Central memory CD8-positive, alpha-beta T cell (primary cell): Measurements from ENCODE around the gene SRXN1.

Experiments used
- ATAC-seq: fragments of 150-1000 bp; cut with Tn5 transposase; replicated peaks from 2 replicates; pipeline ENCODE4 v1.10.0; 2022; ENCODE audit warnings: mild to moderate bottlenecking, moderate FRiP score, moderate number of reproducible peaks; ENCODE audit not compliant: poor library complexity, severe bottlenecking; ENCODE audit errors: extremely low read depth
- DNase-seq, 2 donors: peaks; one replicate each; pipeline ENCODE4 v3.0.0; 2021; ENCODE audit warnings: low spot score in 2 of 2
- H3K27ac Mint-ChIP-seq: one replicate; pipeline ENCODE4 v1.8.0; 2022; ENCODE audit warnings: low read depth, mild to moderate bottlenecking, moderate library complexity, mixed read lengths
- H3K27me3 Mint-ChIP-seq: one replicate; pipeline ENCODE4 v1.8.0; 2022; ENCODE audit warnings: mixed read lengths
- H3K36me3 Mint-ChIP-seq: one replicate; pipeline ENCODE4 v1.8.0; 2022; ENCODE audit warnings: mild to moderate bottlenecking, moderate library complexity, mixed read lengths; ENCODE audit not compliant: insufficient read depth
- H3K4me1 Mint-ChIP-seq: one replicate; pipeline ENCODE4 v1.8.0; 2022; ENCODE audit warnings: mixed read lengths
- H3K4me3 Mint-ChIP-seq: one replicate; pipeline ENCODE4 v1.8.0; 2022; ENCODE audit warnings: mild to moderate bottlenecking, moderate library complexity, mixed read lengths
- H3K9me3 Mint-ChIP-seq: one replicate; pipeline ENCODE4 v1.8.0; 2022; ENCODE audit warnings: mixed read lengths

SRXN1 gene

DNA sequence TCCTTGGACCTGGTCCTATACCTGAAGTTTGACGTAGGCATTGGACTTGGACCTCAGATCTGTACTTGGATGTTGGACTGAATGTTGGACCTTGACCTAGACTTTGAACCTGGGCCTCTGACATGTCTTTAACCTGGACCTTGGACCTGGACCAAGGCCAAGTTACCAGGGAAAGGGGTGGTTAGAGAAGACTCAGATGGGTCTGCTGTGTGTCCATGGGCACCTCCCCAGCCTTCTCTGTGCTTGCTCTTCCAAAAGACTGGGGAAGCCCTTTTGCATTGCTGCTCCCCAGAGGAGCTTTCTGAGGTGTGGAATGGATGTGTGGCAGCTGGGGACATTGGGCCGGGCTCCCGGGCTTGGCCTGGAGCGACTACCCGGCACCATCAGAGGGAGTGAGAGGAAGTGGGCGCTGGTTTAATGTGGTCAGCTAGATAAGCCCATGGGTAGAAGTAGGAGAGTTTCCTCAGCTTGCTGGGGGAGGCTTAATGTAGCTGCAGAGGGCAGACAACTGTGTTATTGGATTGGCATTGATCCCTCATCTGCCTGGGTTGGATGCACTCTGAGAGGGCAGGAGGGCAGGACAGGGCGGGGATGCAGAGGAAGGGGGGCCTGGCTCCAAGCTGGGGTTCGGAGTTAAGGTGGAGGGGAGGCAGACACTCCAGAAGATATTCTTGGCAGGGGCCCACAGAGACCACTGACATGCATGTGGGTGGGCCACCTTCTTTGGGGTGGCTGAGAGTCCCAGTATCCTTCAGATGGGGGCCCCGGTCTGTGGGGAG, 18.4 kb upstream of the SRXN1 start:
- ATAC-seq, result no peak
- peaks cover 17% of the 10 kb centered on the region for H3K4me1 Mint-ChIP-seq
- no peak overlapping the region for H3K4me3 Mint-ChIP-seq

DNA sequence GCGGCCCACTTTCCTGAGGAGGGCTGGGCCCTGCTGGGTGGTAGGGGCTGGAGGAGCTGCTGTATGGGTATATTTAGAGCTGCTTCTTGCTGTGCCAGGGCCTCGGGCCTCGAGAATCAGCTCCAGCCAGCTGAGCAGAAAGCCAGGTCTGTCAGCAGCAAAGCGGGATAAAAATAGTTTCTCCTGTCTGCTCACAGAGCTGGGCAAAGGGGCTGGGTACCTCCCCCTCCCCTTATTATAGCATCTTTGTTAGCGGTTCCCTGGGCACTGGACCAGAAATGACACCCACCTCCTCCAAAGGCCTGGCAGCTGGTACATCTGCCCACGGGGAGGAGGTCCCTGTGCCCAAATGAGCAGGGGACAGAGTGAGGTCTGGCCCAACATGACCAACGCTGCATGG, 16.6 kb upstream of the SRXN1 start:
- Mint-ChIP-seq H3K36me3 (peaks cover 3% of the 10 kb centered on the region), H3K27ac (no peak overlapping the region), H3K4me1 (peaks cover 10% of the 10 kb centered on the region), H3K4me3 (no peak overlapping the region), H3K27me3 (peaks cover 86% of the 10 kb centered on the region), H3K9me3 (no peaks in the 10 kb centered on the region)
- ATAC-seq, result no peak
- no peak for DNase-seq

More for the DNA sequence above, 18.4 kb upstream of the SRXN1 start:
- Mint-ChIP-seq H3K27me3 (peaks cover 84% of the 10 kb centered on the region), H3K9me3 (no peaks in the 10 kb centered on the region), H3K36me3 (peaks cover 4% of the 10 kb centered on the region), H3K27ac (peak overlapping the region; percentile 30)
- DNase-seq, result no peak

DNA sequence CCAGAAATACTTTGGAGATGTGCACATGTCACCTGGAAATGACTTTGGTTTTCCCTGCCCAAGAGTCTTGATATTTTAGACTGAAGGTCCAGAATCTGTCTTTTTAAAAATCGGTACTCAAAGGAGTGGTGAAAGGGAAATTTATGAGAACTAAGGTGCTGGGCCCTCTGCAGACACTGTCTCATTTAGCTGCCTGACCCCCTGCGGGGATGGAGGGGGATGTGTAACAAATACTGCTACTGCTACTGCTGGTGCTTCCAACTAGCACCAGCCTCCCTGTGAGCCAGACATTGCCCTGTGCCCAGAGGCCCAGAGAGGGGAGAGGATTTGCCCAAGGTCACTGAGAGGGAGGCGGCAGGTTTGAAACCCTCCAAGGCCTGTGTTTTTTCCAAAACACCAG, 15.6 kb upstream of the SRXN1 start:
- no peaks in the 10 kb centered on the region for H3K9me3 Mint-ChIP-seq
- DNase-seq, result no peak
- ATAC-seq, result no peak
- H3K27me3 Mint-ChIP-seq, result peaks cover 82% of the 10 kb centered on the region
- H3K36me3 Mint-ChIP-seq, result no peaks in the 10 kb centered on the region
- H3K4me3 Mint-ChIP-seq, result no peak overlapping the region
- H3K4me1 Mint-ChIP-seq, result peaks cover 10% of the 10 kb centered on the region
- no peak overlapping the region for H3K27ac Mint-ChIP-seq

DNA sequence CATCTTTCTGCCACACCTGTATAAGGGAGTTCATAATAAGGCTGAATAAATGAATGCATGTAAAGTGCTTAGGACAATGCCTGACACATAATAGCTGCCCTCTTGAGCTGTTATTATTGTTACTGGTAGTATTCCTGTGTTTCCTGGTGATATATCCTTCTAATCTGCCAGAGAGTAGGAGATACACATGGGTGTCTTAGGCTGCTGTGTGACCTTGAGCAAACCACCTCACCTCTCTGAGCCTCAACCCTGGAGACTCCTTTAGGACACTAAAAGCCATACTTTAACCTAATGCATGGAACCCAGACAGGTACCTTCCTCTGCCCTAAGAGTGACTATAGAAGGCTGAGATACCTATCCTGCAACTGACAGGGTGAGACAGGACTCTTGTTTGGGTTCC, 15.1 kb upstream of the SRXN1 start:
- Mint-ChIP-seq H3K36me3 (no peaks in the 10 kb centered on the region), H3K27ac (no peak overlapping the region), H3K4me3 (no peak overlapping the region), H3K9me3 (no peaks in the 10 kb centered on the region), H3K4me1 (peaks cover 13% of the 10 kb centered on the region), H3K27me3 (peaks cover 82% of the 10 kb centered on the region)
- DNase-seq (no peak), ATAC-seq (no peak)

DNA sequence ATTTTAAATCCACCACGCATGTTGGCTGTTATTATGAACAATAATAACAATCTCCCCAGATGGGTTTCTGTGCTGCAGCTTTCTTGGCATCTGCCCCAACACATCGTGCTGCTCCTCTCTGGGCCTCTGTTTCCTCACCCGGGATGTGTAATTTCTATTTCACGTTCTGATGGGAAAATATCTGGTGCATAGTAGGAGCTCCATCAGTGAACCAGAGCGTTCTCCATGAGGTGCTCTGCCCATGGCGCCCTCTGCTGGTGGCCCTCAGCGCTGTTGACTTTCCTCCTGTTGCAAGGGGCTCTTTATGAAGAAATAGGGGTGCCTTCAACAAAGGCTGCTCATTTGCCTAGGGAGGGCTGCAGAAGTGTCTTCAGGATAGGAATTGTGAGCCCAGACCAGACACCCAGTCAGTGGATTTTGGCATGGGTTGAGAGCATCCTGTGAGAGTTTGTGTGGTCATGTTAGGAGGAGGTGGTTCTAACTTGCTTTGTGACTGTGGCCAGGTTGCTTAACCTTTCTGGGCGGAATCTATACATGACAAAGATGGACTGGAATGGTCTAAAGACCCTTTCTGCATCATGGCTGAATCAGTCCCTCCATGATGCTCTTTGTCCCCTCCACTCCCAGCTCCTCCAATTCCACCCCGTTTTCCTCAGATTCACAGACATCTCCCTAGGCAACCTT, 14.5 kb upstream of the SRXN1 start:
- no peak overlapping the region for H3K4me3 Mint-ChIP-seq
- peaks cover 3% of the 10 kb centered on the region for H3K36me3 Mint-ChIP-seq
- DNase-seq (peak; percentile 26 to 39), ATAC-seq (no peak)
- H3K27me3 Mint-ChIP-seq, result peaks cover 82% of the 10 kb centered on the region
- H3K27ac Mint-ChIP-seq, result no peak overlapping the region
- H3K4me1 Mint-ChIP-seq, result peaks cover 18% of the 10 kb centered on the region
- H3K9me3 Mint-ChIP-seq, result no peaks in the 10 kb centered on the region

DNA sequence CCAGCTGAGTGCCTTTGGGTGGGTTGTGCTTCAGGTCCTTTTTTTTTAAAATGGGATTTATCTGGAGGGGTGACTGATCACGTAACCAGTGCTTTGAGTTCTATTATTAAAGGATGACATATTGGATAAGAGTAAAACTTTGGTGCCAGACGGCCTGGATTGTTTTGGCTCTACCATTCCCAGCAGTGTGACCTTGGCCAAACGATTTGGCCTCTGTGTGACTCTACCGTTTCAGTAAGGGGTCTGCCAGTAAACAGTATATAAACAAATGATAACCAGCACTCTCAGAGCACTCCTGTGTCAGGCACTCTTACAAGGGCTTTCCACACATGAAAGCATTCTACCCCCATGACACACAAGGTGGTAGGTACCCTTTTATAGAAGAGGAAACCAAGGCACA, 13.9 kb upstream of the SRXN1 start:
- Mint-ChIP-seq H3K27me3 (peaks cover 82% of the 10 kb centered on the region), H3K4me1 (peaks cover 15% of the 10 kb centered on the region), H3K4me3 (no peak overlapping the region), H3K9me3 (no peaks in the 10 kb centered on the region), H3K36me3 (peaks cover 3% of the 10 kb centered on the region), H3K27ac (no peak overlapping the region)
- no peak for ATAC-seq
- no peak for DNase-seq

DNA sequence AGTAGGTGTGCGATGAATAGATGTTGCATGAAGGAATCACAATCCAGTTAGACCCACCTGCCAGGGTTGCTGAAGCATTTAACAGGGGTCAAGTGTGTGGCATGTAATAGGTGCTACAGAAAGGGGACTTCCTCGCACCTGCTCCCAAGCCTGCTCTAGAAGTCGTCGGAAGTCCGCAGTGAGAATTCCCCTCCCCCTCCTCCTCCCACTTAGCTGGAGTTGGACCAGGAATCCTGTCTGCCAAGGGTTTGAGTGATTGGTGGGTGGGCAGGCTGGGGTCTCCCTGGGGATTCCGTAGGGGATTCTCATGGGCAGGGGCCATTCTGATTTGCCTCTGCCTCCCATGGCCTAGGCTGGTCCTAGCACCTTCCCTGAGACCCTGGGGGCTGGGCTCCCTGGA, 12.3 kb upstream of the SRXN1 start:
- Mint-ChIP-seq H3K4me3 (no peak overlapping the region), H3K4me1 (peaks cover 9% of the 10 kb centered on the region), H3K36me3 (peaks cover 3% of the 10 kb centered on the region), H3K9me3 (no peaks in the 10 kb centered on the region), H3K27ac (no peak overlapping the region), H3K27me3 (peaks cover 82% of the 10 kb centered on the region)
- no peak for DNase-seq
- ATAC-seq, result no peak

DNA sequence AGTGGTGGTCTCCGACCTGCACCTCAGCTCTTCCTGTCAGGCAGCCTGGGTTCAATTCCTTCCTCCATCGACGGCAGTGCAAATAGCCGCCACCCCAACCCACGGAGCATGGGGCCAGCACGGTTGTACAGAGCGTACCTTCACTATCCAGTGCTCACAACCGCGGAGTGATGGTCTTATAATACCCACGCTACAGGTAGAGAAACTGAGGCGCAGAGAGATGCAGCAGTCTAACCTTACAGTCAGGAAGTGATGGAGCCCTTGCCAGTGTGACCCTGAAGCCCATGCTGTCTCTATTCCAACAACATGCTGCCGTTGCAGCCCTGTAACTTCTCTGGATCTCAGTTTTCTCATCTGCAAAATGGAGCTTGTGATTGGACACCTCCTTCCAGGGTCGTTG, 11.6 kb upstream of the SRXN1 start:
- Mint-ChIP-seq H3K4me1 (peaks cover 9% of the 10 kb centered on the region), H3K36me3 (peaks cover 3% of the 10 kb centered on the region), H3K27me3 (peaks cover 84% of the 10 kb centered on the region), H3K9me3 (no peaks in the 10 kb centered on the region), H3K27ac (no peak overlapping the region), H3K4me3 (no peak overlapping the region)
- no peak for DNase-seq
- ATAC-seq, result no peak

DNA sequence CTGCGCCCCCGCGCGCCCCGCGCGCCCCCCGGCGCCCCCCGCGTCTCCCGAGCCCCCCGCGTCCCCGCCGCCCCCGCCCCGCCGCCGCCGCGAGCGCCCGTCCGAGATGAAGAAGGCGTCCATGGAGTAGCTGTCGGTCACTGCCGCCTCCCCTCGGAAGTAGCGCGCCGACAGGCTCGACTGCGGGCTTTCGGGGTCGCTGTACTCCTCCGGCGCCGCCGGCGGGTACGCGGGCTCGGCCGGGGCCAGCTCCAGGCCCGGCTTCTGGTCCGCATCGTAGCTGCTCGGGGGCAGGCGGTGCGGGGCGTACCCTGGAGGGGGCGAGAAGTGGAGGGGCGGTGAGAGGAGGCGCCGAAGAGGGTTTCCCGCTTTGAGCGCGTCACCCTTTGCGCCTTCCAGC, 11.2 kb upstream of the SRXN1 start:
- H3K4me3 Mint-ChIP-seq, result no peak overlapping the region
- peaks cover 88% of the 10 kb centered on the region for H3K27me3 Mint-ChIP-seq
- H3K4me1 Mint-ChIP-seq, result peaks cover 9% of the 10 kb centered on the region
- H3K36me3 Mint-ChIP-seq, result peaks cover 3% of the 10 kb centered on the region
- no peak for DNase-seq
- H3K27ac Mint-ChIP-seq, result no peak overlapping the region
- no peak for ATAC-seq
- no peaks in the 10 kb centered on the region for H3K9me3 Mint-ChIP-seq

DNA sequence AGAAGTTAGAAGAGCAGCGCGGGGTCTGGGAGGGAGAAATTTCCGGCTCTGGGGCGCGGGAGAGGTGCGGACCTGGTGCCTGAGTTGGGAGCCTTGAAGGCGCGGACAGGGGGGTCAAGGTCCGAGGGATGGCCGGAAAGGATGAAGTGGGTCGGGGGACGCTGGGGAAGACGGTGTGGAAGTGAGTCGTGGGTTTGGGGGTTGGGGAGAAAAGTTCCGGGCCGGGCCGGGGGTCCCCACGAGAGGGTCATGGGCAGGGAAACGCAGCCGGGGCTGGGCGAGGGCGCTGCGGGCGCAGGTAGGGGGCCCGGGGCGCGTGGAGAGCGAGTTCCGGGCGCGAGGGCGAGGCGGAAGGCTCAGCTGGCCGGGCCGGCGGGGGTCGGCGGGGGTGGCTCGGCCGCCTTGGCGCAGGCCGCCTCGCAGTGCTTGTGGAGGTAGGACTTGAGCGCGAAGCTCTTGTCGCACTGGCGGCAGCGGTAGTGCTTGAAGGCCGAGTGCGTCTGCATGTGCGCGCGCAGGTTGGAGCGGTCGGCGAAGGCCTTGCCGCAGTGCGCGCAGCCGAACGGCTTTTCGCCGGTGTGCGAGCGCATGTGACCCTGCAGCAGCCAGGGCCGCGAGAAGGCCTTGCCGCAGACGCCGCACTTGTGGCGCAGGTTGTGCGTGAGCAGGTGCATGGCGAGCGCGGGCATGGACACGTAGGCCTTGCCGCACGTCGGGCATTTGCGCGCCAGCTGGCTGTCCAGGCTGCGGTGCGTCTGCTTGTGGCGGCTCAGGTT, 10.5 kb upstream of the SRXN1 start:
- H3K9me3 Mint-ChIP-seq, result no peaks in the 10 kb centered on the region
- peaks cover 9% of the 10 kb centered on the region for H3K4me1 Mint-ChIP-seq
- ATAC-seq (no peak), DNase-seq (no peak)
- H3K4me3 Mint-ChIP-seq, result peak overlapping the region; percentile 5
- H3K36me3 Mint-ChIP-seq, result peaks cover 3% of the 10 kb centered on the region
- no peak overlapping the region for H3K27ac Mint-ChIP-seq
- H3K27me3 Mint-ChIP-seq, result peaks cover 91% of the 10 kb centered on the region

DNA sequence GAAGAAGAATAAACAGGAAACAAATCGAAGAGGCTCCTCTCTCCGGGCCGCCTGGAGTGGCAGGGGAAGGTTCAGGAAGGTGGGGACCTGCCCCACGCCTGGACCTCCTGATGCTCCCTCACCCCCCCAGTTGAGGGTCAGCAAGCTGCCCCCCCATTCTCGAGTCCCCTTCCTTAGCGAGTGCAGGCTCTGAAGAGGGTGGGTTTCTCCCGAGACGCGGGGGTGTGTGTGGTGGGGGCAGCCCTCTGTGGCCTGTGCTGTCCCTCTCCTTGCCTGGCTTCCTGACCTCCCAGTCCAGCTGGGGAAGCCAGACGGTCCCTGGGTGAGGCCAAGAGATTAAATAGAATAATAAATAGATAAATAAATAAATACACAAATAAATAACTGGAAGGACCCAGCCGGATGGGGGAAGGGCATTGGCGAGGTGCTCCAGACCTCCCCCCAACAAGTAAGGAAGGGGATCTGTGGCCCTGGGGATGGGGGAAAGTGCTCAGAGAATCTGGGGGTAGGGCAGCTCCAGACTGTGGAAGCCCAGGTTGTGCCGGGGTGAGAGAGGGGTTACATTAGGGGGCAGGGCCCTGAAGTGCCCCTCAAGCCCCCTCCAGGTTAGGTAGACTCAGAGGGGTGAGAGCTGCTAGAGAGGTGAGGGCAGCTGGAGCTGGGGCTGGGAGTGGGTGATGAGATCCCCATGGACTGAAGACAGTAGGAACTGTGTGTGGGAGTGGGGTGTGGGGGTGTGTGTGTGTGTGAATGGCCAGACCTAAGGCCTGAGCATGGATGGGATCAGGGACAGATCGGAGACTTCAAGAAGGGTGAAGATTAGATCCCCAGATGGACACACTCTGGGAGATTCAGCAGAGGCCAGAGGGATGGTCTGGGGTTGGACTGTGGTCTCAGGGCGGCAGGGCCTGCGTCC, 9.5 kb upstream of the SRXN1 start:
- Mint-ChIP-seq H3K27ac (no peak overlapping the region), H3K9me3 (no peaks in the 10 kb centered on the region), H3K4me3 (peak overlapping the region; percentile 5), H3K36me3 (peaks cover 3% of the 10 kb centered on the region), H3K27me3 (peaks cover 92% of the 10 kb centered on the region), H3K4me1 (peaks cover 9% of the 10 kb centered on the region)
- ATAC-seq (no peak), DNase-seq (no peak)
